Trophoblast cell (in vitro differentiated cells and primary cell): ENCODE results near the gene ALOX5.

Experiments
- DNase-seq, 2 donors: peaks; one replicate each; pipeline ENCODE4 v3.0.0-alpha.2; 2016
- H2AFZ ChIP-seq: 2 replicates; pipeline ENCODE4 v1.6.1; 2013; ENCODE audit warnings: low read length, moderate library complexity, mild to moderate bottlenecking; ENCODE audit not compliant: insufficient read depth, poor library complexity
- H2AK5ac ChIP-seq: 2 replicates; pipeline ENCODE4 v1.6.1; 2013; ENCODE audit warnings: mild to moderate bottlenecking, low read length
- H2BK120ac ChIP-seq: 2 replicates; pipeline ENCODE4 v1.6.1; 2013; ENCODE audit warnings: low read length, mild to moderate bottlenecking, moderate library complexity; ENCODE audit not compliant: insufficient read depth, poor library complexity
- H2BK12ac ChIP-seq: 2 replicates; pipeline ENCODE4 v1.6.1; 2013; ENCODE audit warnings: mild to moderate bottlenecking, low read length, moderate library complexity
- H2BK5ac ChIP-seq: 2 replicates; pipeline ENCODE4 v1.6.1; 2013; ENCODE audit warnings: low read length, low read depth, moderate library complexity, mild to moderate bottlenecking; ENCODE audit not compliant: poor library complexity
- H3K14ac ChIP-seq: 2 replicates; pipeline ENCODE4 v1.6.1; 2013; ENCODE audit warnings: mild to moderate bottlenecking, low read length
- H3K18ac ChIP-seq: 2 replicates; pipeline ENCODE4 v1.6.1; 2013; ENCODE audit warnings: mild to moderate bottlenecking, low read length
- H3K23ac ChIP-seq: 2 replicates; pipeline ENCODE4 v1.6.1; 2013; ENCODE audit warnings: low read length
- H3K27ac ChIP-seq: 2 replicates; pipeline ENCODE4 v1.5.1; 2013; ENCODE audit warnings: low read depth, mild to moderate bottlenecking, inconsistent platforms, low read length, moderate library complexity
- H3K27me3 ChIP-seq: 2 replicates; pipeline ENCODE4 v1.6.1; 2013; ENCODE audit warnings: inconsistent platforms, mild to moderate bottlenecking, low read length, moderate library complexity; ENCODE audit not compliant: insufficient read depth
- H3K36me3 ChIP-seq, 2 experiments: 1 replicate in 1 of 2; 2 replicates in 1 of 2; pipeline ENCODE4 v1.6.1; 2013; ENCODE audit warnings: low read length in 2 of 2, mild to moderate bottlenecking in 2 of 2, moderate library complexity in 1 of 2; ENCODE audit not compliant: insufficient read depth in 2 of 2, control insufficient read depth in 1 of 2
- H3K4ac ChIP-seq: 2 replicates; pipeline ENCODE4 v1.6.1; 2013; ENCODE audit warnings: low read depth, mild to moderate bottlenecking, low read length, moderate library complexity
- H3K4me1 ChIP-seq, 2 experiments: 1 replicate in 1 of 2; 2 replicates in 1 of 2; pipeline ENCODE4 v1.6.1; 2013; ENCODE audit warnings: low read length in 2 of 2, mild to moderate bottlenecking in 2 of 2, moderate library complexity in 1 of 2; ENCODE audit not compliant: insufficient read depth in 2 of 2, control insufficient read depth in 1 of 2
- H3K4me2 ChIP-seq: 2 replicates; pipeline ENCODE4 v1.6.1; 2013; ENCODE audit warnings: inconsistent platforms, mild to moderate bottlenecking, low read length, moderate library complexity
- H3K4me3 ChIP-seq: 2 replicates; pipeline ENCODE4 v1.5.1; 2013; ENCODE audit warnings: mild to moderate bottlenecking, low read depth, low read length, inconsistent platforms
- H3K79me1 ChIP-seq: one replicate; pipeline ENCODE4 v1.6.1; 2013; ENCODE audit warnings: low read length
- H3K79me2 ChIP-seq: 2 replicates; pipeline ENCODE4 v1.6.1; 2013; ENCODE audit warnings: low read length, mild to moderate bottlenecking; ENCODE audit not compliant: control insufficient read depth, insufficient read depth, poor library complexity
- H3K9ac ChIP-seq: 2 replicates; pipeline ENCODE4 v1.6.1; 2013; ENCODE audit warnings: mild to moderate bottlenecking, low read length
- H3K9me3 ChIP-seq: 2 replicates; pipeline ENCODE4 v1.6.1; 2013; ENCODE audit warnings: low read depth, mild to moderate bottlenecking, control low read depth, inconsistent platforms, low read length; ENCODE audit not compliant: insufficient read depth
- H4K12ac ChIP-seq: 2 replicates; pipeline ENCODE4 v1.6.1; 2013; ENCODE audit warnings: low read depth, mild to moderate bottlenecking, low read length, moderate library complexity
- H4K8ac ChIP-seq: 2 replicates; pipeline ENCODE4 v1.6.1; 2013; ENCODE audit warnings: low read depth, mild to moderate bottlenecking, low read length, moderate library complexity
- H4K91ac ChIP-seq: one replicate; pipeline ENCODE4 v1.6.1; 2013; ENCODE audit warnings: low read depth, mild to moderate bottlenecking, low read length, moderate library complexity
- WGBS: extraction: QIAGEN DNeasy Blood & Tissue Kit; methylation state at CpG from one replicate; pipeline ENCODE4 v1.1.7; 2013; ENCODE audit warnings: missing lambda C conversion rate; ENCODE audit not compliant: insufficient read length, insufficient coverage; ENCODE audit errors: extremely low coverage; 5-methylcytosine and 5-hydroxymethylcytosine counted together

Gene ALOX5

DNA sequence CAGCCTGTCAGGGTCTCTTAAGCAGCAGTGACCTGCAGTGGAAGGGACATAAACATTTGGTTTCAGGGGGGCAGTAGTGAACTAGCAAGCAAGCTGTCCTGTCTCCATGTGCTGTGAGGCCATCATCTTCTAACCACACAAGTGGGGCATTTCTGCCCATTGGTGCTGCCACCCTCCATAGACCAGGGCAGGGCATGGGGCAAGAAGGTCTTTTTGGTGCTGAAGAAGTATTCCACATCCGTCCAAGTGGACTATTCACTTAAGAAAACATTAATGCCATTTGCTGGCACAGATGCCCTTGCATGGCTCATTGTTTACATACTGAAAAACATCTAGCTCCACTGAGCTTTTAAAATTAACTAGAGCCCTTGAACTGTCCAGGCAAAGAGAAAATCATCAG lies 35.8 kb downstream of the ALOX5 start:
- Histone ChIP-seq H3K14ac (no peak overlapping the region), H3K9ac (no peak overlapping the region)
- no CpG with 5 or more reads among the region's 1 CpG for WGBS

DNA sequence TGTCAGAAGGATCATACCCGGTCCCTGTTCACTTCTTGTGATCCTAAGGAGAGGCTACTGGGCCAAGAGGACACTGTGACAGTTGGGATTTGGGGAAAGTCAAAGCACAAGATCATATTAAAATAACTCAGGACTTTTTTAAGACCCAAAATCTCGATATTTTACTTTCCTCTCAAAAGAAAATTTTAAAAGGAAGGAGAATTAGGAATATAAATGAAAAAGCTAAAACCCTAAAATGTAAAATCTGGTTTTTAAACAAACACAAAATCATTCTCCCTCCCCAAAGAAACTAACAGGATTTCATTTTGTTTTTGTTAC lies 36.4 kb downstream of the ALOX5 start:
- no peak for DNase-seq
- no peak overlapping the region for H2BK120ac ChIP-seq
- H3K23ac ChIP-seq = no peak overlapping the region
- no CpG with 5 or more reads among the region's 2 CpGs for WGBS
- H3K4ac ChIP-seq = no peak overlapping the region
- no peak overlapping the region for H2AFZ ChIP-seq
- no peak overlapping the region for H4K91ac ChIP-seq
- H3K4me1 ChIP-seq = no peaks in the 10 kb centered on the region
- H3K14ac ChIP-seq = no peak overlapping the region
- no peak overlapping the region for H3K4me2 ChIP-seq
- no peak overlapping the region for H4K12ac ChIP-seq
- no peak overlapping the region for H4K8ac ChIP-seq
- no peak overlapping the region for H2AK5ac ChIP-seq
- H3K79me2 ChIP-seq = no peaks in the 10 kb centered on the region
- no peak overlapping the region for H2BK5ac ChIP-seq
- no peak overlapping the region for H3K4me3 ChIP-seq
- H3K27ac ChIP-seq = no peak overlapping the region
- no peak overlapping the region for H3K9ac ChIP-seq
- H3K18ac ChIP-seq = no peak overlapping the region
- no peaks in the 10 kb centered on the region for H3K36me3 ChIP-seq
- H3K27me3 ChIP-seq = no peaks in the 10 kb centered on the region
- H2BK12ac ChIP-seq = no peak overlapping the region
- H3K79me1 ChIP-seq = no peaks in the 10 kb centered on the region
- peaks cover 2% of the 10 kb centered on the region for H3K9me3 ChIP-seq

More for the DNA sequence above, 35.8 kb downstream of the ALOX5 start:
- no peak overlapping the region for H2BK12ac ChIP-seq
- H4K8ac ChIP-seq = no peak overlapping the region
- no peak overlapping the region for H2AFZ ChIP-seq
- no peak overlapping the region for H3K27ac ChIP-seq
- no peak overlapping the region for H3K23ac ChIP-seq
- H2AK5ac ChIP-seq = no peak overlapping the region
- no peak overlapping the region for H3K4me2 ChIP-seq
- H4K91ac ChIP-seq = no peak overlapping the region
- no peak overlapping the region for H3K18ac ChIP-seq
- H4K12ac ChIP-seq = no peak overlapping the region
- H3K4ac ChIP-seq = no peak overlapping the region
- H3K9me3 ChIP-seq = peaks cover 2% of the 10 kb centered on the region
- H3K4me3 ChIP-seq = no peak overlapping the region
- H3K27me3 ChIP-seq = no peaks in the 10 kb centered on the region
- H3K4me1 ChIP-seq = no peaks in the 10 kb centered on the region
- H3K79me2 ChIP-seq = no peaks in the 10 kb centered on the region
- DNase-seq = no peak
- no peaks in the 10 kb centered on the region for H3K79me1 ChIP-seq
- no peak overlapping the region for H2BK5ac ChIP-seq
- no peak overlapping the region for H2BK120ac ChIP-seq
- H3K36me3 ChIP-seq = no peaks in the 10 kb centered on the region

DNA sequence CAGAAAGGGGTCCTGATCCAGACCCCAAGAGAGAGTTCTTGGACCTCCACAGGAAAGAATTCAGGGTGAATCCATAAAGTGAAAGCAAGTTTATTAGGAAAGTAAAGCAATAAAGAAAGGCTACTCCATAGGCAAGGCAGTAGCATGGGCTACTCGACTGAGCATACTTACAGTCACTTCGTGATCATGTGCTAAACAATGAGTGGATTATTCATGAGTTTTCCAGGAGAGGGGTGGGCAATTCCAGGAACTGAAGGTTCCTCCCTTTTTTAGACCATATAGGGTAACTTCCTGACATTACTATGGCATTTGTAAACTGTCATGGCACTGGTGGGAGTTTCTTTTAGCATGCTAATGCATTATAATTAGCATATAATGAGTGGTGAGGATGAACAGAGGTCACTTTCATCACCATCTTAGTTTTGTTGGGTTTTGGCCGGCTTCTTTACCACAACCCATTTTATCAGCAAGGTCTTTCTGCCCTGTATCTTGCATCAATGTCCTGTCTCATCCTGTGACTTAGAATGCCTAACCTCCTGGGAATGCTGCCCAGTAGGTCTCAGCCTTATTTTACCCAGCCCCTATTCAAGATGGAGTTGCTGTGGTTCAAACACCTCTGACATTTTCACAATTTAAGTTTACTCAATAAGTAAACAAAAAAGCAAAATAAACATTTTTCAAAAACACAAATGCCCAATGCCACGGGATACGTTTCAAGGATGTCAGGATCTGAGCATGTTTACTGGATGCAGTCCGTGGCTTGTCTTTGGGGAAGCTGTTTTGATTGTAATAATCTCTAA lies 37.0 kb downstream of the ALOX5 start:
- Histone ChIP-seq H2BK5ac (no peak overlapping the region), H3K14ac (no peak overlapping the region), H3K23ac (no peak overlapping the region), H4K91ac (no peak overlapping the region), H3K4me3 (no peak overlapping the region), H3K4me1 (no peaks in the 10 kb centered on the region), H3K27me3 (no peaks in the 10 kb centered on the region), H3K4me2 (no peak overlapping the region), H3K9ac (no peak overlapping the region), H3K27ac (no peak overlapping the region), H3K4ac (no peak overlapping the region), H2AFZ (no peak overlapping the region), H2BK12ac (no peak overlapping the region), H2AK5ac (no peak overlapping the region), H3K18ac (no peak overlapping the region), H3K9me3 (peaks cover 2% of the 10 kb centered on the region), H3K79me2 (no peaks in the 10 kb centered on the region), H2BK120ac (no peak overlapping the region), H4K12ac (no peak overlapping the region), H4K8ac (no peak overlapping the region), H3K36me3 (no peaks in the 10 kb centered on the region), H3K79me1 (no peaks in the 10 kb centered on the region)
- DNase-seq = peak in 1 of 2 donors; percentile 10
- no CpG with 5 or more reads among the region's 6 CpGs for WGBS

DNA sequence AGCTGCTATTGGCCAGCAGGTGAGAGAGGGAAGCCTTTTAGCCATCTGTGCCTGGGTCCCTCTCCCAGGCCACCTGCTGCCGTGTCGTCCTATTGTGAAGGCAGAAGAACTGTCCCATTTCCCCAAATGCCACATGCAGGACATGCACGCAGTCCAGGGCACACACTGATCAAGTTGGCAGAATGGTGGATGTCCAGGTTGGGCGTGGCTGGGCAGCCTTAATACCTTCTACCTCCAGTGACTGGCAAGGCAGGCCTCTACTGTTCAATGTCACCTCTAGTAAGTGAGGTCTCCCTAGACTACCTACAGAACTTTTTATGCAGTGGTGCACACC lies 37.6 kb downstream of the ALOX5 start:
- no peaks in the 10 kb centered on the region for H3K36me3 ChIP-seq
- no peaks in the 10 kb centered on the region for H3K79me2 ChIP-seq
- H3K9ac ChIP-seq = no peak overlapping the region
- H2AFZ ChIP-seq = no peak overlapping the region
- H3K27ac ChIP-seq = no peak overlapping the region
- H4K91ac ChIP-seq = no peak overlapping the region
- no peak overlapping the region for H3K4me2 ChIP-seq
- H4K8ac ChIP-seq = no peak overlapping the region
- no peak overlapping the region for H3K4me3 ChIP-seq
- no peak for DNase-seq
- no peak overlapping the region for H2BK120ac ChIP-seq
- no peak overlapping the region for H3K14ac ChIP-seq
- H2BK12ac ChIP-seq = no peak overlapping the region
- H2BK5ac ChIP-seq = no peak overlapping the region
- no peaks in the 10 kb centered on the region for H3K79me1 ChIP-seq
- H4K12ac ChIP-seq = no peak overlapping the region
- H2AK5ac ChIP-seq = no peak overlapping the region
- H3K27me3 ChIP-seq = no peaks in the 10 kb centered on the region
- no peaks in the 10 kb centered on the region for H3K4me1 ChIP-seq
- WGBS = no CpG with 5 or more reads among the region's 4 CpGs
- H3K18ac ChIP-seq = no peak overlapping the region
- H3K23ac ChIP-seq = no peak overlapping the region
- H3K4ac ChIP-seq = no peak overlapping the region
- H3K9me3 ChIP-seq = peaks cover 2% of the 10 kb centered on the region
